Naive thymus-derived CD4-positive, alpha-beta T cell (primary cell): ENCODE data around the gene TMEM212. TPM values are rescaled to one million over a fixed set of nuclear protein-coding genes. Genes with fewer than 3 reads are reported as not detected.

ENCODE experiments used
- ATAC-seq: fragments of 150-1000 bp; cut with Tn5 transposase; 2 replicates; pipeline ENCODE4 v1.10.0; 2021; ENCODE audit warnings: mild to moderate bottlenecking, moderate library complexity
- CTCF ChIA-PET: fragments of 350-600 bp; sonication (Branson Sonifier 250); formaldehyde crosslinking; loops from one replicate; lab custom pipeline; 2021; ENCODE audit warnings: antibody characterized with exemption; lab: Charles Lee
- POLR2A ChIA-PET: fragments of 350-600 bp; sonication (Branson Sonifier 250); formaldehyde crosslinking; loops from one replicate; lab custom pipeline; 2021; ENCODE audit warnings: antibody characterized with exemption, inconsistent platforms; lab: Charles Lee
- DNase-seq, 9 donors: peaks; one replicate each; pipeline versions ENCODE4 v3.0.0 to v3.0.0-alpha.2; 2020 to 2022; ENCODE audit warnings: mixed read lengths in 1 of 9
- H3K27ac ChIP-seq: one replicate; pipeline ENCODE4 v1.7.0; 2013; ENCODE audit warnings: mild to moderate bottlenecking, low read depth, low read length, moderate library complexity
- H3K27me3 ChIP-seq, 2 donors: one replicate each; pipeline ENCODE4 v1.7.0; 2013; ENCODE audit warnings: low read length in 2 of 2, mild to moderate bottlenecking in 2 of 2, moderate library complexity in 2 of 2; ENCODE audit not compliant: control insufficient read depth in 2 of 2, insufficient read depth in 2 of 2
- H3K36me3 ChIP-seq, 3 experiments: 1 replicate in 2 of 3; 2 replicates in 1 of 3; pipeline ENCODE4 v1.7.0; 2013; ENCODE audit warnings: low read length in 3 of 3, mild to moderate bottlenecking in 3 of 3, moderate library complexity in 1 of 3; ENCODE audit not compliant: insufficient read depth in 3 of 3, control insufficient read depth in 2 of 3
- H3K4me1 ChIP-seq, 2 donors: one replicate each; pipeline ENCODE4 v1.7.0; 2013; ENCODE audit warnings: low read length in 2 of 2, mild to moderate bottlenecking in 2 of 2, moderate library complexity in 1 of 2; ENCODE audit not compliant: control insufficient read depth in 2 of 2, insufficient read depth in 2 of 2
- H3K4me3 ChIP-seq: 2 replicates; pipeline ENCODE4 v1.7.0; 2013; ENCODE audit warnings: mild to moderate bottlenecking, low read length
- H3K9me3 ChIP-seq, 3 experiments: 1 replicate in 2 of 3; 2 replicates in 1 of 3; pipeline ENCODE4 v1.7.0; 2013; ENCODE audit warnings: low read length in 3 of 3; ENCODE audit not compliant: control insufficient read depth in 2 of 3
- H3K27ac Mint-ChIP-seq, 9 donors: one replicate each; pipeline ENCODE4 v1.8.0; 2020 to 2022; ENCODE audit warnings: mixed read lengths in 9 of 9, mild to moderate bottlenecking in 8 of 9, moderate library complexity in 5 of 9, inconsistent platforms in 2 of 9
- H3K27me3 Mint-ChIP-seq, 5 donors: one replicate each; pipeline ENCODE4 v1.8.0; 2021 to 2022; ENCODE audit warnings: mixed read lengths in 5 of 5, mild to moderate bottlenecking in 1 of 5
- H3K36me3 Mint-ChIP-seq, 5 donors: one replicate each; pipeline ENCODE4 v1.8.0; 2020 to 2022; ENCODE audit warnings: mixed read lengths in 5 of 5, mild to moderate bottlenecking in 3 of 5, inconsistent platforms in 1 of 5
- H3K4me1 Mint-ChIP-seq, 7 donors: one replicate each; pipeline ENCODE4 v1.8.0; 2020 to 2022; ENCODE audit warnings: mixed read lengths in 7 of 7, mild to moderate bottlenecking in 3 of 7, inconsistent platforms in 1 of 7
- H3K4me3 Mint-ChIP-seq, 10 donors: one replicate each; pipeline ENCODE4 v1.8.0; 2020 to 2022; ENCODE audit warnings: mild to moderate bottlenecking in 10 of 10, mixed read lengths in 10 of 10, moderate library complexity in 6 of 10, inconsistent platforms in 2 of 10
- H3K9me3 Mint-ChIP-seq, 11 donors: one replicate each; pipeline ENCODE4 v1.8.0; 2020 to 2022; ENCODE audit warnings: mixed read lengths in 11 of 11, mild to moderate bottlenecking in 4 of 11, inconsistent platforms in 1 of 11, moderate library complexity in 1 of 11
- intact Hi-C, 2 donors: fragments of 100-400 bp; cut with micrococcal nuclease; formaldehyde crosslinking; loops; one replicate each; pipeline ENCODE4 v1.15.1; 2023
- polyA plus RNA-seq, 2 donors: library from polyadenylated mRNA; unstranded; fragments of 300-500 nt; fragmentation: Illumina TruSeq; gene quantifications; one replicate each; pipeline ENCODE4 v1.2.3, GENCODE V29; 2021
- total RNA-seq, 6 experiments: library from RNA in 5 of 6; stranded (reverse) in 5 of 6; gene quantifications; 1 replicate in 5 of 6; 2 replicates in 1 of 6; pipeline ENCODE4 v1.2.3 and lab custom pipeline; 2021 to 2026

Gene TMEM212
- total and polyA plus RNA-seq, 7 experiments from 2014 or later = not detected

- ATAC-seq (no peak), DNase-seq (no peak)
- ChIA-PET CTCF (no interaction called here), POLR2A (no interaction called here)
- Histone ChIP-seq H3K9me3 (no peaks in the 10 kb centered on the region), H3K27ac (no peak overlapping the region), H3K27me3 (no peaks in the 10 kb centered on the region), H3K4me1 (no peaks in the 10 kb centered on the region), H3K4me3 (no peak overlapping the region), H3K36me3 (no peaks in the 10 kb centered on the region)
- Mint-ChIP-seq H3K4me1 (peaks cover 0 to 3% (median 0%) of the 10 kb centered on the region in 7 donors), H3K36me3 (no peaks in the 10 kb centered on the region), H3K4me3 (no peak overlapping the region), H3K27ac (no peak overlapping the region), H3K27me3 (peaks cover 0 to 14% (median 9%) of the 10 kb centered on the region in 5 donors), H3K9me3 (no peaks in the 10 kb centered on the region)
- intact Hi-C loops = no loop called here
Observed at GRCh38 chr3:171874251-171874681, 31.1 kb downstream of the TMEM212 start.

GRCh38 chr3:171874879-171875278 lies 31.7 kb downstream of the TMEM212 start:
- Mint-ChIP-seq H3K4me1 (peaks cover 0 to 3% (median 0%) of the 10 kb centered on the region in 7 donors), H3K27ac (no peak overlapping the region), H3K4me3 (no peak overlapping the region), H3K27me3 (peaks cover 0 to 16% (median 9%) of the 10 kb centered on the region in 5 donors), H3K36me3 (no peaks in the 10 kb centered on the region), H3K9me3 (no peaks in the 10 kb centered on the region)
- H3K4me3 ChIP-seq = no peak overlapping the region
- no peaks in the 10 kb centered on the region for H3K27me3 ChIP-seq
- H3K27ac ChIP-seq = no peak overlapping the region
- POLR2A ChIA-PET = no interaction called here
- no peak for ATAC-seq
- no peaks in the 10 kb centered on the region for H3K9me3 ChIP-seq
- intact Hi-C loops = no loop called here
- CTCF ChIA-PET = no interaction called here
- no peaks in the 10 kb centered on the region for H3K36me3 ChIP-seq
- H3K4me1 ChIP-seq = no peaks in the 10 kb centered on the region
- no peak for DNase-seq

DNA sequence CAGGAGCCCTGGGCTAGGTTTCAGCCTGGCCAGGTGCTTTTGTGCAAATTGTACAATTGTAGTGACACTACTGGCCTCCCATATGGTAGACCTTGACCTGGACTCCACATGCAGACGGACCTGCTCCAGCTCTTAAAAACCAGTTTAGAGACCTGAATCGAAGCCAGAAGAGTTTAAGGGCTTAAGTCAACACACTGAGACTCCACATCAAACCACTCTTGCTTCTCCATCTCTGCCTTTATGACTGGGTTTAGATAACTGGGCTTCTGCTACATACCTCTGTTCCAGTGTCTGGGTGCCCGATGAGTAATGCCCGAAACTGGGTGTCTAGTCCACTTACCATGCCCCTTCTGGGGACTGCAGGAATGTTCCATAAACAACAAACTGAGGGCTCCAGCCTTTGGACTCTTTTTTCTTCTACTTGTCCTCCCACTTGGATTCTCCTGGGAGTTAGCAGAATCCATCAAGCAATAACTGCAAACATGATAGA lies 32.8 kb downstream of the TMEM212 start:
- CTCF ChIA-PET = no interaction called here
- ATAC-seq = no peak

DNA sequence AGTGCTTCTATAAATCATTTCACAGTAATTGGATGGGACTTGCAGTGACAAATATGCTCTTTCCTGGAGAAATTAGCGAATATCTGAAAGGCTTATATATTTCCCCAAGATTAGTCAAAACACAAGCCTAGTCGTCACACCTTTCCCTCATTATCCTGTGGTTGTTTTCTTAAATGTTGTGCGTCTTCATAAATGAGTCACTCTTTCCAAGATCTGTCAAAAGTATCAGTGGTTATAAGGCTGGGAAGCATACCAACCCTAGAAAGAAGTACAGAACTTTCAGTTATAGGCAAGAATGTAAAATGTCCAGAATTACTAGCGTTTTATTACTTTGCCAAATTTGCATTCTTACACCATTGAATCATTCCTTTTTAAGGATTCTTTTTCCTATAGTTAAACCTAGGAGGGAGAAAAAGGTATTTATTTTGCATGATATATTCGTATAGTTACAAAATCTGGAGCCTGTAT lies 33.6 kb downstream of the TMEM212 start:
- Mint-ChIP-seq H3K27ac (no peak overlapping the region), H3K27me3 (peaks cover 0 to 19% (median 9%) of the 10 kb centered on the region in 5 donors), H3K36me3 (no peaks in the 10 kb centered on the region), H3K4me1 (peaks cover 0 to 3% (median 0%) of the 10 kb centered on the region in 7 donors), H3K9me3 (no peaks in the 10 kb centered on the region), H3K4me3 (no peak overlapping the region)
- CTCF ChIA-PET = no interaction called here
- no peaks in the 10 kb centered on the region for H3K27me3 ChIP-seq
- no peak for DNase-seq
- no peaks in the 10 kb centered on the region for H3K4me1 ChIP-seq
- no peak overlapping the region for H3K4me3 ChIP-seq
- no peaks in the 10 kb centered on the region for H3K9me3 ChIP-seq
- no peak for ATAC-seq
- intact Hi-C loops = no loop called here
- POLR2A ChIA-PET = no interaction called here
- H3K36me3 ChIP-seq = no peaks in the 10 kb centered on the region
- no peak overlapping the region for H3K27ac ChIP-seq

More for the DNA sequence above, 32.8 kb downstream of the TMEM212 start:
- H3K9me3 ChIP-seq = no peaks in the 10 kb centered on the region
- H3K4me1 ChIP-seq = no peaks in the 10 kb centered on the region
- no peaks in the 10 kb centered on the region for H3K9me3 Mint-ChIP-seq
- POLR2A ChIA-PET = no interaction called here
- intact Hi-C loops = no loop called here
- H3K4me3 ChIP-seq = no peak overlapping the region
- no peaks in the 10 kb centered on the region for H3K27me3 ChIP-seq
- no peak overlapping the region for H3K27ac ChIP-seq
- H3K36me3 ChIP-seq = no peaks in the 10 kb centered on the region
- no peaks in the 10 kb centered on the region for H3K36me3 Mint-ChIP-seq
- DNase-seq = no peak
- H3K4me3 Mint-ChIP-seq = no peak overlapping the region
- H3K27ac Mint-ChIP-seq = no peak overlapping the region
- peaks cover 0 to 17% (median 9%) of the 10 kb centered on the region in 5 donors for H3K27me3 Mint-ChIP-seq
- H3K4me1 Mint-ChIP-seq = peaks cover 0 to 3% (median 0%) of the 10 kb centered on the region in 7 donors

DNA sequence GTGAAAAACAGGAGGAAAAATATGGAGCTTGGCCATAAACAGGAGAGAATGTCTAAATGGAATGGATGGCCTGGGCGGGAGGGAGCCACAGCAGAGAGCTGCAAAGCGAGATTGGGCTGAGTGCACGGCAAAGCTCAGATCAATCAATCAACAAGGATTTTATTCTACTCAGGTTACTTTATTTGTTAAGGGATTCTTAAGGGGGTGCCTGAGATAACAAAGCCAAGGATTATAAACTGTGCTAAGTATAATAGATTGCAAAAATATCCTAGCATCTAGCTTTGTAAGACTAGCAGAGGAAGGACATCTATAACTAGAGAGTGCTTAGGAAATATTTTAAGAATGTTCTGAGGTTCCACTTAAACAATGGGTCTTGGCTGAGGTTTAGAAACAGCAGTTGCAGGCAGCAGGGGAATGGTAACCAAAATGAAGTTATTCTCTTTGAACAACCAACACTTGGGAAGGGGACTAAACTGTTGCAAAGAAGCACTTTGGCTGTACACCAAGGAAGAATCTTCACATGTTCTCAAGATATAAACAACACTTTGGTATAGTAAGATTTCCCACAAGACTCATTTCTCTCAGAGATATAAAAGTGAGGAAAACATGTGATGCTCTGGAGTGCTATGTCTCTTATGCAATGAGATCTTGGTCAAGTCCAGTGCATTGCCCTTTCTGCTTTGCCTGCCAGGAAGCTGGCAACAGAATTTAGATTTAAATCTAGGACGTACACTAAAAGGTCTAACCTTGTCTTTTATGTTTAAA lies 35.5 kb downstream of the TMEM212 start:
- Mint-ChIP-seq H3K4me1 (peaks cover 0 to 3% (median 0%) of the 10 kb centered on the region in 7 donors), H3K27me3 (peaks cover 0 to 28% (median 5%) of the 10 kb centered on the region in 5 donors), H3K36me3 (no peaks in the 10 kb centered on the region), H3K4me3 (no peak overlapping the region), H3K9me3 (no peaks in the 10 kb centered on the region), H3K27ac (no peak overlapping the region)
- Histone ChIP-seq H3K4me1 (no peaks in the 10 kb centered on the region), H3K27ac (no peak overlapping the region), H3K27me3 (no peaks in the 10 kb centered on the region), H3K4me3 (no peak overlapping the region), H3K9me3 (no peaks in the 10 kb centered on the region), H3K36me3 (no peaks in the 10 kb centered on the region)
- POLR2A ChIA-PET = no interaction called here
- ATAC-seq (no peak), DNase-seq (no peak)
- CTCF ChIA-PET = interaction anchor here (0.5 kb wide), 1 partner anchor 460 kb away, joined by 3 read pairs; no protein-coding TSS in a partner anchor
- intact Hi-C loops = no loop called here

- Histone ChIP-seq H3K4me3 (no peak overlapping the region), H3K27me3 (no peaks in the 10 kb centered on the region), H3K27ac (no peak overlapping the region), H3K9me3 (no peaks in the 10 kb centered on the region), H3K4me1 (no peaks in the 10 kb centered on the region), H3K36me3 (no peaks in the 10 kb centered on the region)
- no peak for ATAC-seq
- ChIA-PET CTCF (no interaction called here), POLR2A (no interaction called here)
- Mint-ChIP-seq H3K4me1 (peaks cover 0 to 3% (median 0%) of the 10 kb centered on the region in 7 donors), H3K27ac (no peak overlapping the region), H3K36me3 (no peaks in the 10 kb centered on the region), H3K9me3 (no peaks in the 10 kb centered on the region), H3K27me3 (peaks cover 0 to 32% (median 5%) of the 10 kb centered on the region in 5 donors), H3K4me3 (no peak overlapping the region)
- intact Hi-C loops = no loop called here
- DNase-seq = no peak
Observed at GRCh38 chr3:171879472-171879871, 36.3 kb downstream of the TMEM212 start.
